Fibroblast of gingiva (primary cell): Measurements from ENCODE around the gene SCFD2.

Experiments used
- DNase-seq: peaks from one replicate; pipeline ENCODE4 v3.0.0-alpha.2; 2011; ENCODE audit warnings: low read depth

Gene SCFD2

GRCh38 chr4:52877036-52877435 lies 488.8 kb downstream of the SCFD2 start:
- no peak for DNase-seq

DNA sequence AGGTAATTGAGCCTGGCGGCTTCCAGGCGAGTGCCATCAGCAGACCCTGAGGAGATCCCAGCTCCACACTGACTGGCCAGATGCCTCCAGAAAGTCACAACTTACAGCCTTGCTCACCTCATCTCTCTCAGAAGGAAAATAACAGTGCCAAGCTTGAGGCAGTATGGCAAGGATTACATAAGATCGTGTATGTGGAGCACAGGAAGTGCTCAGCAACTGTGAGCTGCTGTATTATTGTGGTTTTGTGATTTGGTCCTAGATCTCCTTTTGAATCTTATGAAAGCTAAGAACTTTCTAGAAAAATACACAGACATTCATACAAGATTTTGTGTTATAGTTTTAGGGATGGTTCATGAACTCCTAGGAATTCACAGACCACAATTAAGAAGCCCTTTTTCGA lies 489.8 kb downstream of the SCFD2 start:
- no peak for DNase-seq

GRCh38 chr4:52874948-52875347 lies 490.9 kb downstream of the SCFD2 start:
- no peak for DNase-seq

- DNase-seq: no peak
Measured at GRCh38 chr4:52873861-52874343, 492.0 kb downstream of the SCFD2 start.

DNA sequence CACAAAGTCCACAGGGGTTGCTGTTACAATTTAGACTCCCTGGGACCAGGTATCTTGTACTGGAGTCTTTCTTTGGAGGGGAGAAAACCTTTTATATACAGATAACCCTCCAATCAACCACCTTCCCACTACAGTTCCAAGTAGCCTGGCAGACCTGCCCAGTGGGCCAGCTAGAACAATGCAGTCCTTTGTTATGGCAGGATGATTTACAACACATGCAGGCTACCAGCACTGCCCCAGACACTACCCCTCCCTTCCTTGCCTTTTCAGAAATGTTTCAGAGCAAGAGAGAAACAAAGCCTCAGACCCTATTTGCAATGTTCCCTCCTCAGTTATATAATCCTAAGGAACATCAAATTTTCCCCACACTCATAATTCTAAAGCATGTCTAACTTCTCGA lies 492.7 kb downstream of the SCFD2 start:
- no peak for DNase-seq

- no peak for DNase-seq
Measured at GRCh38 chr4:52870225-52870624, 495.6 kb downstream of the SCFD2 start.

GRCh38 chr4:52869656-52870055 lies 496.2 kb downstream of the SCFD2 start:
- DNase-seq: no peak

DNA sequence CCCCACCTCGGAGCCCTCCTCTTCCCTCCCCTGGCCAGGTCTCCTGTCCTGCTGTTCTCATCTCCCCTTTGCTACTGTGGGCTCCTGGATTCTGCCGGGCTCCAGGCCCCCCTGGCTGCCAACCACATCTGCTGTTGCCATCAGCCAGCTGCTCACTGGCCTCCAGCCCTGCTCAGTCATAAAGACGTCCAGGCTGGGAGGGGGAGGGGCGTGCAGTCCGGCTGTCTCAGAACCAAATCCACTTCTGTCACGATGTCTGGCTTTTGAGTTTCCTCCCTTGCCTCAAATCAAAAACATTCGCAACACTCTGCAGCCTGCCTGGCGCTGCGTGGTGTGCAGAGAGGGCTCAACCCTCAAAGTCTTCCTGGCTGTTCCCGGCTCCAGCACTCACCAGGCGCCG lies 496.7 kb downstream of the SCFD2 start:
- peak; percentile 83 for DNase-seq

DNA sequence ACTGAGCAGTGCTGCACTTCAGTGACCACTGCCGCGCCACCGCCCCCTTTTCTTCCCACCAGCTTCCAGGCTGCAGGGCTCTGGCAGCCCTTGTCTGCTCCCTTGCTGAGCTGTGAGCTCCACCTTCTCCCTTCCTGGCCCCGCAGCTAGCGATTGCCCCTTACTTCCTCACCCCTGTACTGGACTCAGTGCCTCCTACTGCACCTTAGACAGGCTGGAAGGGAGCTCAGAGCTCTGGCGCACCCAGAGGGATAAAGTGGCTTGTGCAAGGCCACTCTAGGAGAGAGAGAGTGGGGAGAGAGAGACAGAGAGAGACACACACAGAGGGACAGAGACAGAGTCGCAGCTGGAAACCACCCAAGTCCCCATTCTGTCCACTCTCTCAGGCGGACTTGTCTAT lies 497.7 kb downstream of the SCFD2 start:
- DNase-seq: peak; percentile 20

- DNase-seq: no peak
Measured at GRCh38 chr4:52867163-52867562, 498.7 kb downstream of the SCFD2 start.

- DNase-seq: no peak
Measured at GRCh38 chr4:52866734-52867133, 499.1 kb downstream of the SCFD2 start.

DNA sequence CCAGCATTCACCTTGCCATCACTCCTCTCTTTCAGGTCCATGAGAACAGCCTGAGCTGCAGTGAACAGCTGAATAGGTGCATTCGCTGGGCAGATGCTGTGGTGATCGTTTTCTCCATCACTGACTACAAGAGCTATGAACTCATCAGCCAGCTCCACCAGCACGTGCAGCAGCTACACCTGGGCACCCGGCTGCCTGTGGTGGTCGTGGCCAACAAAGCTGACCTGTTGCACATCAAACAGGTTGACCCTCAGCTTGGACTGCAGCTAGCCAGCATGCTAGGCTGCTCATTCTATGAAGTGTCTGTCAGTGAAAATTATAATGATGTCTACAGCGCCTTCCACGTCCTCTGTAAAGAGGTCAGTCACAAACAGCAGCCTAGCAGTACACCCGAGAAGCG lies 500.6 kb downstream of the SCFD2 start:
- no peak for DNase-seq

DNA sequence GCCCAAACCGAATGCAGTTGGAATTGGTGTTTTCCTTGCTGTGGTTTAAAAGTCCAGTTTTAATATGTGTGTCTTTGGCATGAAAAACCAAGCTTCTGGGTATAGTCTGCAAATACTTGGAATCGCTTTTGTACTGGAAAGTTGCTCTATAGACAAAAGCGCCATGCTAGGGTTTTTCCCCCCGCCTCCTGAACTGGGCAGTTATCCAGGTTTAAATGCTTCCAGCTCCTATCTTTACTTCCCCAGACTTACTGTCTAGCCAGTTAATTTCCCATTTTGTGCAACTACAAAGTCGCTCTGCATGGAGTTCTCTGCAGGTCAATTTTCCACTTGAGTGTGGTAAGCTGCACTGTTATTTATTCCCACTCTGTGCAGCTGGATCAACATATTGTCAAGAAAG lies 501.1 kb downstream of the SCFD2 start:
- DNase-seq: peak; percentile 32

GRCh38 chr4:52863324-52863723 lies 502.5 kb downstream of the SCFD2 start:
- no peak for DNase-seq

DNA sequence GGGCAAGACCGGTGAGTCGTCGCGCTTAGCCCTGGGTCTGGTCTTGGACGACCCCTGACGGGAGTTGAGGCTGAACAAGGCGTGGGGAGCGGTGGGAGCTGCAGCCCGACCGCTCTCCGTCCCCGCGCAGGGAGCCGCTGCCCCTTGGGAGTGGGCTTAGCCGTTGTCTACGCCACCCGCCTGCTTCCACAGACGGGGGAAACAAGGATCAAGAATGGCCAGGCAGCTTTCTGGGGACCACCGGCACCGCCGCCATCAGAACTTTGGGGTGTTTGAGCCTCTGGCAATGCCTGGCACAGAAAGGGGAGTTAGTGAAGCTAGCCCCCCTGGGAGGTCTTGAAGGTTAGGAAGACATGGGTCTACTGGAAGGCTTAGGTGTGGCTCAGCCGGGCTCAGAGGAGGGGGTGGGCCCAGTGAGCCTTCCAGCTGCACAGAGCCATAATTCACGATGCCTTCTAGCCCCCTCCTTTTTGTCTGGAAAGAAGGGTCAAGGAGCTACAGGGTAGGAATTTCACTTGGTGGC lies 503.2 kb downstream of the SCFD2 start:
- no peak for DNase-seq

GRCh38 chr4:52861879-52862616 lies 503.8 kb downstream of the SCFD2 start, which contains the start of gene RASL11B:
TSS of gene RASL11B (plus strand) at chr4:52862317. CDS start at chr4:52862508, 191 bp downstream.
- peak; percentile 71 for DNase-seq

DNA sequence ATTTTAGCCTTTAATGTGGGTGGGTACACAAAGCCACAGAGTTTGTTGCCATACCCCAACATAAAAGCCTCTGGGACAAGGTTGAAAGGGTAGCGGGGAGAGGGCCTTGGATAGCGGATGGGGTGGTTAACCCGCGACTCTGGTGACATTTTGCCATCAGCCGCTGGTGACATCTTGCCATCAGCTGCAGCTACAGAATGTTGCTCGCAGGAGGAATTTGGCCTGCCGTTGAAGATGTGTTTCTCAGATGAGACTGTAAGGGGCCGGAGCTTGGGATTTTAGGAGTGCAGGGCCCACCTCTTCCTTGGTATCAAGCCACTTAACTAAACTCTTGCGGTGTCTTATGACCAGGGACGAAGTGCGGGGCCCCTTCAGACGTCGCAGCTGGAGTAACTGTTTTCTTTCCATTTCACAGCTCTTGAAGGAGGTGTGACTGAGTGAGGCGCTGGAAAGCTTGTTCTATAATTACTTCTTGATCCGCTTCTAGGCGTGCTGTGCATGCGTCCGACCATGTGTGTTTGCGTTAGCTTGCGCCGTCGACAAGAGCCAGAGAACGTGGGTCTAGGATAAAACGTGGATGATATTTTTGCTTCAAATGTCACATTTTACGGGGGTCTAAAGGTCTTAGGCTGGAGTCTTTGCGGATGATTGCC lies 504.6 kb downstream of the SCFD2 start:
- no peak for DNase-seq

GRCh38 chr4:52860361-52860760 lies 505.5 kb downstream of the SCFD2 start:
- DNase-seq: no peak

- no peak for DNase-seq
Measured at GRCh38 chr4:52856801-52857200, 509.1 kb downstream of the SCFD2 start.

GRCh38 chr4:52853351-52853750 lies 512.5 kb downstream of the SCFD2 start:
- peak; percentile 82 for DNase-seq

DNA sequence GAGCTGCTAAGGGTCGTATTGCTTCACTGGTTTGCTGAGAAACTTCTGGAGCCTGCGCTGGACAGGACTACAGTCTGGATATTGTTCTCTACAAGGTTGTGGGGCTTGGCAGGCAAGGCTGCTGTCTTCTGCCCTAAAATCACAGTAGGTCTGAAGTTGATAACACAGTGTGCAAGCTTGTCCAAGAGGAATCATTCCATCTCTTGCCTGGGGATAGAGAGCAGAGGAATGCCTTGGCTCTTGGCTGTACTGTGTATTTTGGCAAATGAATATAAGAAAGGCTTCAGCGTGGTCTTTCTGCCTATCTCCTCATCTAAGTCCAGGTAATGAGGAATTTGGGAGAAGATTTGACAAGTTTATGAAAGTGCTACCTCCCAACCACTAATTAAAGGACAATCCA lies 513.1 kb downstream of the SCFD2 start:
- no peak for DNase-seq

DNA sequence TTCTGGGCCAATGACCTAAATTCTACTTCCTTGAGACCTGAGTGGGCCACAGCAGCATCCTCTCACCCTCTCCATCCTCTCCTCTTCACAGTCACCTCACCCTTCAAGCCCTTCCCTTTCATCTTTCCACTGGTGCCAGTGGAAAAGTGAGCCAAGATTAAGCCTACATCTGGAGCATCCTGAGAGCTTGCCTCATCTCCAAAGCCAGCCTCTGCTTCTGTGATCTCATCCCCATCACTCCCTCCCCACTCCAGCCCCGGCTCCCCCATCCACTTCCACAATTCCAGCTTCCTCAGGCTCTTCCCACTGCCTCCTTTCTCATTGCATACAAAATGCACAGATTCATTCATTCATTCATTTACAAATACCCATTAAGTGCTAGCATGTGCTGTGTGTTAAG lies 513.8 kb downstream of the SCFD2 start:
- DNase-seq: no peak

- DNase-seq: no peak
Measured at GRCh38 chr4:52850406-52851124, 515.3 kb downstream of the SCFD2 start.
